ENCODE measurements around the gene HAGH. TPM values are rescaled to one million over a fixed set of nuclear protein-coding genes. Genes with fewer than 3 reads are reported as not detected.

HAGH gene
- polyA plus RNA-seq, 2 of the 4 experiments (the other 2 are of a cell fraction): 34.9 to 66.4 TPM

- 93% methylated on average over 33 of the region's 38 CpGs for WGBS (ENCODE audit: missing lambda C conversion rate)
- H3K4me3 ChIP-seq: no peak overlapping the region
- CTCF ChIA-PET: interaction anchor here (0.5 to 0.9 kb wide), 3 partner anchors 25 to 416 kb away, joined by 3 to 4 read pairs (median 3); no protein-coding TSS in a partner anchor
- POLR2A ChIA-PET: no interaction called here
- H3K4me1 ChIP-seq: peaks cover 6% of the 10 kb centered on the region; the same call in 1 of the 3 replicates
- H3K27ac ChIP-seq: no peak overlapping the region
- ATAC-seq (no peak), FAIRE-seq (no peak), DNase-seq (ENCODE audit: low read depth in 1 of 2, low spot score in 1 of 2) (no peak)
- H3K4me2 ChIP-seq: no peak overlapping the region
- TF ChIP-seq TFCP2L1 (CRISPR knock-in tag; IDR thresholded peaks at IDR 0.05) (no peak), ZFP36 (IDR thresholded peaks at IDR 0.05; ENCODE audit: borderline replicate concordance, partially characterized antibody) (no peak), MAX (IDR thresholded peaks at IDR 0.05) (no peak), POLR2A (IDR thresholded peaks at IDR 0.05; ENCODE audit: low read length) (no peak), TP53 (CRISPR knock-in tag; IDR thresholded peaks at IDR 0.05) (no peak), ZNF302 (CRISPR knock-in tag; IDR thresholded peaks at IDR 0.05) (no peak), NPAS2 (CRISPR knock-in tag; IDR thresholded peaks at IDR 0.05; ENCODE audit: borderline replicate concordance) (no peak), CTCF (IDR thresholded peaks at IDR 0.05) (no peak)
- no peaks in the 10 kb centered on the region for H3K9me3 ChIP-seq
Observed at GRCh38 chr16:1788095-1788707, 38.4 kb downstream of the HAGH start.

GRCh38 chr16:1787322-1788094 is 39.1 kb downstream of the HAGH start:
- FAIRE-seq (no peak), ATAC-seq (no peak), DNase-seq (ENCODE audit: low read depth in 1 of 2, low spot score in 1 of 2) (no peak)
- Histone ChIP-seq H3K4me3 (no peak overlapping the region), H3K27ac (no peak overlapping the region), H3K9me3 (no peaks in the 10 kb centered on the region), H3K4me2 (no peak overlapping the region), H3K4me1 (peaks cover 6% of the 10 kb centered on the region; the same call in 1 of the 3 replicates)
- POLR2A ChIA-PET: no interaction called here
- TF ChIP-seq RAD21 (conservative IDR thresholded peaks at IDR 0.05 in 1 of 2, IDR thresholded peaks at IDR 0.05 in 1 of 2) (no peak), CEBPB (IDR thresholded peaks at IDR 0.05) (no peak), ATOH8 (CRISPR knock-in tag; IDR thresholded peaks at IDR 0.05; ENCODE audit: low read depth) (no peak), MAFK (IDR thresholded peaks at IDR 0.05; ENCODE audit: partially characterized antibody) (no peak), REST (IDR thresholded peaks at IDR 0.05) (no peak), POLR2A (IDR thresholded peaks at IDR 0.05; ENCODE audit: low read length) (no peak), NPAS2 (CRISPR knock-in tag; IDR thresholded peaks at IDR 0.05; ENCODE audit: borderline replicate concordance) (no peak), TFCP2L1 (CRISPR knock-in tag; IDR thresholded peaks at IDR 0.05) (no peak), E2F6 (IDR thresholded peaks at IDR 0.05; ENCODE audit: borderline replicate concordance, low read depth) (no peak), JUNB (IDR thresholded peaks at IDR 0.05) (no peak), CBX8 (IDR thresholded peaks at IDR 0.05) (no peak), RARB (CRISPR knock-in tag; IDR thresholded peaks at IDR 0.05) (no peak), SMC3 (IDR thresholded peaks at IDR 0.05) (no peak), RCOR1 (IDR thresholded peaks at IDR 0.05; ENCODE audit: low read depth, low read length) (no peak), NFE2L2 (conservative IDR thresholded peaks at IDR 0.05; ENCODE audit: low read length) (no peak)
- CTCF ChIA-PET: interaction anchor here (0.6 to 1.0 kb wide), 2 partner anchors 23 to 415 kb away, joined by 3 to 4 read pairs; no protein-coding TSS in a partner anchor
- 91% methylated on average over 31 of the region's 44 CpGs for WGBS (ENCODE audit: missing lambda C conversion rate)
